HG02884 (cell line): ENCODE measurements around the gene ANKRD11.
"Not testable (repeated sequence)": the region's sequence is repeated elsewhere in the genome, so short reads cannot be mapped to it uniquely, and the experiment has no call there.

Experiments
- ATAC-seq: cut with Tn5 transposase; IDR thresholded peaks from one replicate; pipeline ENCODE4 v1.9.1; 2021; ENCODE audit warnings: mild to moderate bottlenecking, moderate library complexity; ENCODE audit not compliant: unreplicated experiment

Gene ANKRD11

DNA sequence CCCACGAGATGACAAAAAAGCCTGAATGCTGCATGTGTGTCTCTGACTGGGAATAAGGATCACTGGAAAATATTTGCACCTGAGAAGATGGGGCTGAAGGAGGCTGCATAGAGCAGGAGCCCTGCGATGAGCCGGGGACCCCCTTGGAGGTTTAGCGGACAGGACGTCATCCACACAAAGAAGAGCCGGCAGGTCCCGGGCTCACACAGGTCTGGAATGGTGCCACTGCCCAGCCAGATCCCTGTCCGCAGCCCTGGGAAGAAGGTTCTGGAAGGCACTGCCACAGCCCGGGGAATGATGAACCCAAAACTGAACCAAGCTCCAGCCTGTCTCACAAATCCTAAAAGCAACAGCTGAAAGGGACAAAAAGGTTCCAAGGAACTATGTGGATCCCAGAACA is 101.8 kb downstream of the ANKRD11 start:
- no peak for ATAC-seq

GRCh38 chr16:89386306-89387185 is 103.8 kb downstream of the ANKRD11 start:
- ATAC-seq, result no peak

DNA sequence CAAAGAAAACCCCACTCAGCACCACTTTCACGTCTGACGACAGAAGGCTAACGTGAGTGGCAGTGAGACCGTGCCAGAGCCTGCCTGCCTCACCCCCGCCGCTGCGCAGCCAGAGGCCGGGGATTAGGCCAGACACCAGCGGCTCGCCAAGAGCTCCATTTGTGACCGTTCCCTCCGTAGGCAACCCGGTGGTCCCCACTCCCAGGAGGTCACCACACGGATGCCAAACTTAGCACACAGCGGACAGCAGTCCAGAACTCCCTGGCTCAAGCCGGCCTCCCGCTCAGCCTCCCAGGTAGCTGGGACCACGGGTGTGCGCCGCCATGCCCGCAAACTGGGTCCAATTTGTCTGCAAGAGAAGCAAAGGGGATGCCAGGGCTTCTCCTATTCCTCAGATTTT is 104.6 kb downstream of the ANKRD11 start:
- ATAC-seq, result no peak

DNA sequence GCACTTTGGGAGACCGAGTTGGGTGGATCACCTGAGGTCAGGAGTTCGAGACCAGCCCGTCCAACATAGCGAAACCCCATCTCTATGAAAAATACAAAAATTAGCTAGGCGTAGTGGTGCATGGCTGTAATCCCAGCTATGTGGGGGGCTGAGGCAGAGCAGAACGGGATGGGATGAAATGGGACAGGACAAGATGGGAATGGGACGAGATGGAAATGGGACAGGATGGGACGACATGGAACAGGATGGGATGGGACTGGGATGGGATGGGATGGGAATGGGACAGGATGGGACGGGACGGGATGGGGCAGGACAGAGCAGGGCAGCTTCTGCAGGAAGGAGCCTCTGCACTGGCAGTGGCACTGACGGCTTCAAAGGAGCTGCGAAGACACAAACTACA is 106.1 kb downstream of the ANKRD11 start:
- ATAC-seq, result no peak

GRCh38 chr16:89383095-89384003 is 107.0 kb downstream of the ANKRD11 start:
- ATAC-seq, result no peak

DNA sequence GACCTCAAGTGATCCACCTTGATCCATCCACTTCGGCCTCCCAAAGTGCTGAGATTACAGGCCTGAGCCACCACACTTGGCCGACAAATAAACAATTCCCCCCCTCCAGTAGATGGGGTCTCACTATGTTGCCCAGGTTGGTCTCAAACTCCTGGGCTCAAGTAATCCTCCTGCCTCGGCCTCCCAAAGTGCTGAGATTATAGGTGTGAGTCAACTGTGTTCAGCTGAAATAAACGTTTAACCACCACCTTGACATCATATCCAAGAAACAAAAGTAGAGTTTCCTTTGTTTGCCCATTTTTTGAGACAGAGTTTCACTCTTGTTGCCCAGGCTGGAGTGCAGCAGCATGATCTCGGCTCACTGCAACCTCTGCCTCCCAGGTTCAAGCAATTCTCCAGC is 107.8 kb downstream of the ANKRD11 start:
- not testable (repeated sequence) for ATAC-seq

DNA sequence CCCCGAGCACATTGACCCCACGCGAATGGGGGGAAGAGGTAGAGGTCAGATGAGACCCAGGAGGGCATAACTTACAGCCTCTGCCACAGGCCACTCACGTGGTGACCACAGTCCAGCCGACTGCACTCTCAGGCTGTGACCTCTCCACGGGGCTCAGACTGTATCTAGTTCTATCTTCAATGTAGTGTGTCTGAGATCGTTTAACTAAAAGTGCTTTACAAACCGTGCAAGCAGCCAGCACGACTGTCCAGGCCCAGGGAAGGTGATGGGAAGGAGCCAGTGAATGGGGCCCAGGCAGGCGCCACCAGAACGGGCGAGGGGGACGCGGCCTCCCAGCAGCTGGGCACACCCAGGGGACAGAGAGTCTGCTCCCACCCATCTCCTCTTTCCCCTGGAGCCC is 108.6 kb downstream of the ANKRD11 start:
- ATAC-seq, result no peak

- ATAC-seq, result no peak
Observed at GRCh38 chr16:89380681-89381080, 109.7 kb downstream of the ANKRD11 start.

GRCh38 chr16:89378947-89379771 is 111.2 kb downstream of the ANKRD11 start:
- ATAC-seq, result no peak

DNA sequence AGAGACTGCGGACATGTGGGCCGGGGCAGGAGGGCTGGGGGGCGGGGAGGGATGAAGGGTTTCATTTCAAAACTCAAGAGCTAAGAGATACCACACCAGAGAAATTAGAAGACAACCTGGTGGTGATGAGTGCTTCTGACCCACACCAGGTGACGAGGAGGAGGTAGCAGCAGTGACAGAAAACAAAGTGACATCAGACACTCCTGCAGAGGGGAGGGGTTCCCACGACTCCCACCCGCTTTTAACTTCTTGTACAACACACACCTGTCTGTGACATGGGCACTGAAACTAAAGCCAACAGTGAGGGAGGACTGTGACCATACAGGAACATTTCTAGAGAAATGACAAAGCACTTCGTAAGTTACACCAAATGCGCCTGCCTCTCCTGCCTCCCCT is 112.9 kb downstream of the ANKRD11 start:
- no peak for ATAC-seq

- ATAC-seq, result no peak
Observed at GRCh38 chr16:89376812-89377452, 113.4 kb downstream of the ANKRD11 start.

DNA sequence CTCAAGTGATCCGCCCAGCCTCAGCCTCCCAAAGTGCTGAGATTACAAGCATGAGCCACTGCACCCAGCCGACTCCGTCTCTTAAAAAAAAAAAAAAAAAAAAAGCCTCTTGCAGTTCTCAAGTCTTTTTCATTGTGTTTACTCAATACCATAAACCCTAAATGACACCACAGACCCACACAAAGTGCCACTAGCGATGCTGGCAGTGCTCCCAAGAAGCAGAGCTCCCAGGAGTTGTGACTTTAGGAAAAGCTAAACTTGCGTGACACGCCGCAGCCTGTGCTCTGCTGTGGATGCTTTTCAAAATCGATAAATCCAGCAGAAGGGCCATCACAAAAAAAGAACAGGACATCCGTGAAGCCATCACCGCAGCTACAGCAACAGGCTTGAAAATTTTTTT is 114.7 kb downstream of the ANKRD11 start:
- no peak for ATAC-seq

DNA sequence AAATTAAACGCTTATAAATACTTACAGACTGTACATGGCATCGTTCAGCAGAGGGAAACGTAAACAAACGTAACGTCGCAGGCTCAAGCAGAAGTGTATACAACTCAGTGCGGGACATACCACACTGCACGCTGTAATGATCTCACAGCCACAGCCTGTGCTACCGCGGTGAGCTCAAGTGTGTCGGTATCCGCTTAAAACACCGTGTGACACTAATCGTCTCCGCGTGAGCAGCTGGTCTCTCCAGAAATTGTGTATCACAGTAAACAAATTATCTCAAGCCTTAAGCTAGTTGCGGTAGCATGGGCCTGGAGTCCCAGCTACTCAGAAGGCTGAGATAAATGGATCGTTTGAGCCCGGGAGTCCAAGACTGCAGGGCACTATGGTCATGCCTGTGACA is 115.3 kb downstream of the ANKRD11 start:
- no peak for ATAC-seq

DNA sequence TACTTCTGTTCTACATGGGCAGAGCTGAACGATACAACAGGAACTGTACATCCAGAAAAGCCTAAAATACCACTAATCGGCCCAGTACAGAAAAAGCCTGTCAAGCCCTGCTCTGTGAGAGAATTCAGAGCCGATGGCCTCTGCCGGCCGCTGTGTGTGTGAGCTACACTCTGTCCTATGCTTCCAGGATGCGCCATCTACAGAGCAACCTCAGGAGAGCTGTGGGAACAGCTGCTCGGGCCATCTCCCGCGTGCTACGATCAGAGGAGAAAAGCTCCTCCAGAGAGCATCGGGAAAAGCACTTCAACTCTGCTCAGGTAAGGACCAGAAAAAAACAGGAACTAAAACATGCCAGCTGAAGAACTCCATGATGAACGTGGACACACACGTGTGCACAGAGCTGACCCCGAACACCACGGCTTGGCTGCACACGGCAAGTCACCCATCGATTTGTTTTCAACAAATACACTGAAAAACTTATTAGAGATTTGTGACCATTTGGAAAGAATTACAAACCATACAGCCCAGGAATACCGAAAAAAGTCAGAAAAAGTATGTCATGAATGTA is 115.9 kb downstream of the ANKRD11 start:
- ATAC-seq, result no peak

GRCh38 chr16:89373355-89374110 is 116.8 kb downstream of the ANKRD11 start:
- no peak for ATAC-seq

DNA sequence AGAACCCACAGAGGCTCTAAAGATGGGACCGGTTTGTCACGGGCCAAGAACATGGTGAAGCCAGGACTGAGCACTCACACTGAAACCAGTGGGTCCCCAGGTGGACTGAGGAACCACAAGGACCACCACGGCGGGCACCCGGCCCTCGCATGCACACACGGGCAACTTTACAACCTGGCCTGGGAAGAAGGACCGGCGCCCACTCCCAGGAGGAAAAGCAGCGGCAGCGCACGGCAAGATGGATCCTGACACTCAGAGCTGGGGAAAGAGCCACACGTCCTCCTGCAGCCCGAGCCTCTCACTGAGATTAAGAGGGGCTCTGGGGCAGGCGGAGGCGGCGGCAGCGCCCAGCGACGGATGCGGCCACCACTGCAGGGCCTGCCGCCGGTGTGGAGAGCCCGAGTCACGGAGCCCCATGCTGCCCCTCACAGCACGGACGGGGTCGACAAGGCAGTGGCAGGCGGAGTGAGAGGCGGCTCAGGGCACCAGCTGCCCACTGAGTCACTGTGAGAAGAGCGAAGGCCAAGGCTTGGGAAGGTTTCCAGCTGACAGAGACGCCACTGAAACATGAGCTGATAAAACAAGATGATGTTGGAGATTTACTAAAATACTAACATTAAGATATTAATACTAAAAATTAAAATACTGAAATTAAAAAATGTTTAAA is 118.3 kb downstream of the ANKRD11 start:
- ATAC-seq, result no peak

- no peak for ATAC-seq
Observed at GRCh38 chr16:89371386-89371785, 119.0 kb downstream of the ANKRD11 start.

DNA sequence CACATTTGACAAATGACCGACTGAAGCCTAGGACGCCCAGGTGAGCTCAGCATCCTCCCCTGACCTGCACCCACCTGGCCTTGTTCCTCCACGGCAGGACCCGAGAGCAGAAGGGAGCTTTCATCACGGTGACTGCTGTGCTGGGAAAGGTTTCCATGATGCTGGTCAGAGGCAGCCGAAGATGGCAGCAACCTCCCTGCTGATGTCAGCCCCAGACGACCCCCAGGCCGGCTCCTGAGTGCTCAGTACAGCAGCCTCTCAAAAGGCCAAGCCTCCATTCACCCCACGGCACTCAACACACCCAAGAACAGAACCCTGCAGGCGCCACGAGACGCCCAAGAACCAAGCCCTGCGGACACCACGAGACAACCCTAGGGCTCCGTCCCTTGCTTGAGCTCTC is 119.8 kb downstream of the ANKRD11 start:
- ATAC-seq, result no peak

- no peak for ATAC-seq
Observed at GRCh38 chr16:89370081-89370511, 120.3 kb downstream of the ANKRD11 start.
